ENCODE data around the gene HS2ST1.
"Not testable (repeated sequence)": the region's sequence is repeated elsewhere in the genome, so short reads cannot be mapped to it uniquely, and the experiment has no call there.

HS2ST1 gene

GRCh38 chr1:86925742-86926141 lies 11.3 kb downstream of the HS2ST1 start:
- no peak for DNase-seq (ENCODE audit: low read depth)

GRCh38 chr1:86926883-86927282 lies 12.4 kb downstream of the HS2ST1 start:
- DNase-seq (ENCODE audit: low read depth): no peak

GRCh38 chr1:86928819-86929218 lies 14.4 kb downstream of the HS2ST1 start:
- no peak for DNase-seq (ENCODE audit: low read depth)

- no peak for DNase-seq (ENCODE audit: low read depth)
Measured at GRCh38 chr1:86933051-86933450, 18.6 kb downstream of the HS2ST1 start.

DNA sequence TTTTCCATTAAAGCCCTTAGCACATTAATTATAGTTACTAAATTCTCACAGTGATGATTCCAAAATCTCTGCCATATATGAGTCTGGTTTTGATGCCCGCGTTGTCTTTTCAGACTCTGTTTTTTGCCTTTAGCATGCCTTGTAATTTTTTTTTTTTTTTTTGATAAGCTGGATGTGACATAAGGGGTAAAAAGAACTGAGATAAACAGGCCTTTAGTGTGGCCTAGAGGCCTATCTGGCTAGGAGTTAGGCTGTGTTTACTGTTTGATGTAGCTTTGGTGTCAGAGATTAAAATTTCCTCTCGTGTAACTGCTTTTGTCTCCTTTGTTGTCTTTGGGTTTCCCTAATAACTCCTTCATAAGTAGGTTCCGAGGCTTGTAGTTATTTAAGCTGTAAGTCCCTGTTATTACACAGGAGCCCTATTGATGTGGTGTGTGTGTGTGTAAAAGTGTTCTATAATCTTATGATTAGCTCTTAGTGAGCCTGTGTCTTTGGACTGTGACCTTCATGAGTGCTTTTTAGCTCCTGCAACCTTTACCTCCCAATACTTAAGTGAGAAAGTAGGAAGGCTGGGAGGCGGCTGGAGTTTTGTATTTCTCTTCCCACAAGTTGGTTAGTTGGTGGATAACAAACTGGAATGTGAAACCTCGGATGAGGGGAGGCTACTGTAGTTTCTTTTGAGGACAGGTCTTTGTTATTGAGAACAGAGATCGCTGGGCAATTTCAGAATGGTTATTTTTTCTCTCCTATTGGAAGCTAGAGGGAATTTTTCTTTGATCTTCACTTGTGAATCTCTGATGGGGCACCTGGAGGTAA lies 19.3 kb downstream of the HS2ST1 start:
- DNase-seq (ENCODE audit: low read depth): no peak

DNA sequence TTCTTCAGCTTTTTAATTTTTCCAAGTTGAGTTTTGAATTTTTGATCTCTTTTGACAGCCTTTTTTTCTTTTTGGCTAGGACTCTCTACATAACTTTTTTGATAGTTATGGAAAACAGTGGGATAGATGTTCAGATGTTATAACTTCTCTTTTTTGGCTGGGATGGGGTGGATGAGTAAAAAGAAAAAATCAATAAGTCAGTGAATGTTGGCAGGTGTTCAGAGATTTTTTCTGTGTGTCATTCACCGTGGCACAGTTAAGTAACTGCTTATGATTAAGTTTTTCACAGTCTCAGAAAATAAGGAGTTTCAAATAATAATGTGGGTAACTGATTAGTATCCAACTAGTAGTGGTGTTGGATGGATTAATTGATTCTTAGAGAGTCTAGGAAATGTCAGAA lies 24.0 kb downstream of the HS2ST1 start:
- no peak for DNase-seq (ENCODE audit: low read depth)

DNA sequence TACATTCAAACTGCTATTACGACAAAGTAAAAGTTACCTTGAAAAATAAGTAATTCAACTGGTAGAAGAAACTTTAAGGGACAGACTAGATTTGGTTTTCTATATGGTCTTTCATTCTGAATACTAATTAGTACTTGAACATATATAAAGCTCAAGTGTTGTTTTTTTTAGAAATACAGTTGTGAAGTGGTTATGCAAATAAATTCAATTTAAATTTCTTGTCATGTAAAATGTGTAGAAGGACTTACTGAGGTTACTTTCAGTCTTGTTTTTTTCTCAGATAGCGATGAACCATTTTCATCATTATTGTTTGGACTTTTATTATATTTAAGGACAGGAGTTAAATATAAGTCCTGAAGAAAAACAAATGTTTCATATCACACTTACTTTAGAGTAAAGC lies 24.4 kb downstream of the HS2ST1 start:
- DNase-seq (ENCODE audit: low read depth): no peak

DNA sequence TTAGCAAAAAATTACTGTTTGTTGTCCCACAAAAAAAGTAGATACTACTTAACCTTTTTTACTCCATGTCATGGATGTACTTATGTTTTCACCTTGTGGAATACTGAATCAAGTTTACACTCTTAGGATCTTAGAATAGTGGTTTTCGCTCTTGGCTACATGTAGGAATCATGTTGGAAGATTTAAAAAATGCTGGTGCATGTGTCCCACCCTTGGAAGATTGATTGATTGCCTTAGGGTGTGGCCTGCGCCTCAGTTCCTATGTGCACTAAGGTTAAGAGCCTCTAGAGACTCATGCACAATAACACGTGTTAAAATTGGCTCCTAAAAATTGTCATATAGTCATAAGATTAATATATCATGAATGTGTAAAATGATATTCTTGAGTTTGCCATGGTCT lies 25.0 kb downstream of the HS2ST1 start:
- no peak for DNase-seq (ENCODE audit: low read depth)

DNA sequence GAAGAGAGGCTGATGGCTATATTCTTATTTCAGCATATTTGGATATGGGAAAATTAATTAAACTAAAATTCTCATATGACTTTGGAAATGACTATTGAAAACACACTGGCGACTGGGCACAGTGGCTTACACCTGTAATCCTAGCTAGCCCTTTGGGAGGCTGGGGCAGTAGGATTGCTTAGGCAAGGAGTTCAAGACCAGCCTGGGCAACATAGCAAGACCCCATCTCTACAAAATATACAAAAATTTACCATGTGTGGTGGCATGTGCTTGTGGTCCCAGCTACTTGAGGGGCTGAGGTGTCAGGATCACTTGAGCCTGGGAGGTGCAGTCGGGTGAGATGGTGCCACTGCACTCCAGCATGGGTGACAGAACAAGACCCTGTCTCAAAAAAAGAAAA lies 26.2 kb downstream of the HS2ST1 start:
- no peak for DNase-seq (ENCODE audit: low read depth)

DNA sequence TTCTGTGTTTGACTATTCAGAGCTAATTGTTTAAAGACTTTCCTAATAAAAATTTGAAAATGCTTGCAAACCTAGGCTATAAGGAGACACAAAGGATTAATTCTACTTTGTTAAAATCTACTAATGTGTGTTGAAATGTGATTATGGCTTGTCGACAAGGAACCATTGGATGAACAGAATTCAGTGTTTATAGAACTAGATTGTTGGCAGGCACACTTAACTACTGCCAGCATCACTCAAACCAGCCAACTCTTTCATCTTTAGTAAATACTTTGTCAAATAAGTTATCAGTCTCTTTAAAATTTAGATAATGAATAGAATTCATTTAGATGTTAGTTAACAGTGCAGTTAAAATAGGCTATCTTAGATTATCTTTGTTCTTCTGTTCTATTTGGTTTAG lies 27.6 kb downstream of the HS2ST1 start:
- DNase-seq (ENCODE audit: low read depth): no peak

DNA sequence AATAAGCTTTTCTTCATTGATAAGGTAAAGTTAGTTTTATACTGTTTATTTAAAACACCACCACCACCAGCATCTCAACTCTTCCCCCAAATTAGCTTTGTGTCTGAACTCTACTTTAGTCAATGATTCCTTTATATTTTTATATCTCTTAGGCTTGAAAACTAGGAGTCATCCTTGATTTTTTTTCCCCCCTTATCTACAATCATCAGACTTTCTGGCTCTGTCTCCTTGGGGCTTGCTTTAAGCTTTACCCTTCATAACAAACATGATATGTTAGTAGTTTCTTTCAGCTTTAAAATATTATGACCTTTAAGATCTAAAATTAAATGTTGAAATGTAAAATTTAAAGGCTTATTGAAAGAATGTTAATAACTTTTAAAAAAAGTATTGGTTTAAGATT lies 28.3 kb downstream of the HS2ST1 start:
- no peak for DNase-seq (ENCODE audit: low read depth)

- no peak for DNase-seq (ENCODE audit: low read depth)
Measured at GRCh38 chr1:86948212-86948611, 33.8 kb downstream of the HS2ST1 start.

DNA sequence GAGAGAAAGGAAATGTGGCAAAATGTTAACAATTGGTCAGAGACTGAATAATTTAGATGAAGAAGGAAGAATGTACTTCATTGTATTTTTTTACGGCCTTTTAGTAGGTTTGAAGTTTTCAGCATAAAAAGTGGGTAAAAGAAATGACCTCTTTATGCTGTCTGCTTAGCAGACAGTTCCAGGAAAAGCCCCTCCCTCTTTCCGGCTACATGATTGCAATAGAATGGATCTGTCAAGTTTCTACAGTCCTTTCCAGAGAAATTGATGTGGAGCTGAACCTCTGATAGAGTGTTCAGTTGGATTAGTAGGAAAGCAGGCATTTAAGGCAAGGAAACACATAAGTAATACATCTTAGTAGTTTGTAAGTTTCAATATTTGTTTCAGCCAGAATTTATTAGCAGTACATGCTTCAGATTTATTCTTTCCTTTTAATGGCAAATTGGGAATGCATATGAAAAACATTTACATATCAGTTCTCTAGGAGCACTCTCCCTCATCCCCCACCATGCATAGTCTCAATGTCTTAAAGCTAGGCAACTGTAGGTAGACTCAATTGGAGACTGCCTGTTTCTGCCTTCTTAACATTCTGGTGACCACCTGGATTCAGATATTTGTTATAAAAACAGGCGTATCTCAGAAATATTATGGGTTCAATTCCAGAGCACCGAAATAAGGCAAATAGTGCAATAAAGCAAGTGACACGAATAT lies 36.4 kb downstream of the HS2ST1 start:
- DNase-seq (ENCODE audit: low read depth): no peak

DNA sequence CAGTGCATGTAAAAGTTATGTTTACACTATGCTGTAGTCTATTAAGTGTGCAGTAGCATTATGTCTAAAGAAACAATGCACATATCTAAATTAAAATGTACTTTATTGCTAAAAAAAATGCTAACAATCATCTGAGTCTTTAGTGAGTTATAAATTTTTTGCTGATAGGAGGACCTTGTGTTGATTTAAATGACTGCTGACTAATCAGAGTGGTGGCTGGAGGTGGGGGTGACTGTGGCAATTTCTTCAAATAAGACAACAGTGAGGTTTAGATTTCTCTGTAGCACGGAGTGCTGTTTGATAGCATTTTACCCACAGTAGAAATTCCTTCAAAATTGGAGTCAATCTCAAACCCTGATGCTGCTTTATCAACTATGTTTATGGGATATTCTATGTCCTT lies 37.0 kb downstream of the HS2ST1 start:
- DNase-seq (ENCODE audit: low read depth): no peak

DNA sequence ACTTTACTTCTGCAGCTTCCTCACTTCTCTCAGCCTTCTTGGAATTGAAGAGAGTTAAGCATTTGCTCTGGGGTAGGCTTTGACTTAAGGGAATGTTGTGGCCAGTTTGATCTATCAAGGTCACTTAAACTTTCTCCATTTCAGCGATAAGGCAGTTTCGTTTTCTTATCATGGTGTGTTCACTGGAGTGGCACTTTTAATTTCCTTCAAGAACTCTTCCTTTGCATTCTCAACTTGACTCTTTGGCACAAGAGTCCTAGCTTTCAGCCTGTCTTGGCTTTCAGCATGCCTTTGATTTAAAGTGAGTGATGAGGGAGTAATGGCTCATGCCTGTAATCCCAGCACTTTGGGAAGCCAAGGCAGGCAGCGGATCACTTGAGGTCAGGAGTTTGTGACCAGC lies 38.7 kb downstream of the HS2ST1 start:
- DNase-seq (ENCODE audit: low read depth): no peak

DNA sequence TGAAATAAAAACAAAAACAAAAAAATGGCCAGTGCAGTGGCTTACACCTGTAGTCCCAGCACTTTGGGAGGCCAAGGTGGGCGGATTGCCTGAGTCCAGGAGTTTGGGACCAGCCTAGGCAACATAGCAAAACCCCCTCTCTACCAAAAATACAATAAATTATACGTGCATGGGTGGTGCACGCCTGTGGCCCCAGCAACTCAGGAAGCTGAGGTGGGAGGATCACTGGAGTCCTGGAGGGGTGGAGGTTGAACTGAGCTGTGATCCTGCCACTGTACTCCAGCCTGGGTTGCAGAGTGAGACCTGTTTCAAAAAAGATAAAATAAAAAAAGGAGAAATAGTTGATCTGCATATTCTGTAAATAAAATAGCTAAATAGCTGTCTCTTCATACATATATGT lies 41.2 kb downstream of the HS2ST1 start:
- no peak for DNase-seq (ENCODE audit: low read depth)

GRCh38 chr1:86956221-86956620 lies 41.8 kb downstream of the HS2ST1 start:
- no peak for DNase-seq (ENCODE audit: low read depth)

GRCh38 chr1:86957221-86957620 lies 42.8 kb downstream of the HS2ST1 start:
- DNase-seq (ENCODE audit: low read depth): no peak

GRCh38 chr1:86960548-86960947 lies 46.1 kb downstream of the HS2ST1 start:
- DNase-seq (ENCODE audit: low read depth): no peak

DNA sequence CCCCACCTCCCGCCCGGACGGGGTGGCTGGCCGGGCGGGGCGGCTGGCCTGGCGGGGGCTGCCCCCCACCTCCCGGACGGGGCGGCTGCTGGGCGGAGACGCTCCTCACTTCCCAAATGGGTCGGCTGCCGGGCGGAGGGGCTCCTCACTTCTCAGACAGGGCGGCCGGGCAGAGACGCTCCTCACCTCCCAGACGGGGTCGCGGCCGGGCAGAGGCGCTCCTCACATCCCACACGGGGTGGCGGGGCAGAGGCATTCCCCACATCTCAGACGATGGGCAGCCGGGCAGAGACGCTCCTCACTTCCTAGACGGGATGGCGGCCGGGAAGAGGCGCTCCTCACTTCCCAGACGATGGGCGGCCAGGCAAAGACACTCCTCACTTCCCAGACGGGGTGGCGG lies 49.4 kb downstream of the HS2ST1 start:
- not testable (repeated sequence) for DNase-seq (ENCODE audit: low read depth)

DNA sequence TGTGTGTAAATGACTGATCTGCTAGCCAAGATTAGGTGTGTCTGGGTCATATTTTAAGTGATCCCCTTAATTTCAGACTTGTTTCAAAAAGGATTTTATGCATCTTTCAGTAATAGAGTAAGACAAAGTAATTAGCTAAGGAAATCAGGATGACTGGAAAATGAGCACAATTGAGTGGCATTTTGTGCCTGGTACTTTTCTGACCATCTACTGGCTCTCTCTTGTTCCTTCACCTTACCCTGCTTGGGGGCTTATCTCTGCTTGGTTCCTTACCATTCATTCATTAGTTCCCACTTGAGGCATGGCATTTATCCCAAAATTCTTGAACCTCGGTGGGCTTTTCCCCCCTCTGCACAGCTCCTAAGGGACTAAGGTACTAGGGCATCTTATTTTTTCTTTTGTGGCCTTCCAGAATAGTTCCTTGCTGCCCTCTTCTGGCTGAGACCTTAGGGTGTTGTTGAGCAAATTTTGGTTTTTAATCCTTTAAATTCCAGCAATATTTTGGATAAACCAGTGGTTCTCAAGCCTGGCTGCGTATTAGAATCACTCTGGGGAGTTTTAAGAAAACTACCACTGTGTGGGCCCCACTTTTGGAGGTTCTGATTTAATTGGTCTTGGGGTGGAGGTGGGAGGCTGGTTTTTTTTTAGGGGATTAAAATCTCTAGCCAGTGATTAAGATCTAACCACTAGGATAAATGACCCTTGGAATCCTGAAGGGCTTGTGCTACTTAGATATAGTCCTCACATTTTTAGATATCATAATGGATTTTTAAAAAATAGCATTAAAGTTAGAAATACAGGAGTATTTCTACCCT lies 50.8 kb downstream of the HS2ST1 start:
- DNase-seq (ENCODE audit: low read depth): no peak

DNA sequence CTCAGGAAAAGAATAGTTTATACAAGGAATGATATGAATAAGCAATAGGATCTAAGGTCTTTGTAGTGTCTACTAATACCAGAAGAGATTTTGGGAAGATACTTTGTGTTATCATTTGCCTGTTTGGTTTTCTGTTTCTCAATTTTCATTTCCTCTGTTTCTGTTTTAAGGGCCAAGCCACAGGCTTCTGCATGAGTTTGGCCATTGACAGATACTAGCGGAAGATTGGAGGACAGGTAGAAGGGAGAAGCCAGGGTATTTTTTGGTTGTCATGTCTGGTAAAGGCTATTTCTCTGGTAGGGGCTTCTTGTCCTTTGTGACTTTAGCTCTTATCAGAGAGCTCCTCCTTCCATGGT lies 51.4 kb downstream of the HS2ST1 start:
- DNase-seq (ENCODE audit: low read depth): no peak

GRCh38 chr1:86970938-86971337 lies 56.5 kb downstream of the HS2ST1 start:
- no peak for DNase-seq (ENCODE audit: low read depth)

Data from activated T-cell treated with anti-CD3 and anti-CD28 coated beads for 24 hours (primary cell).